Panc1 (cell line): ENCODE measurements around the gene SCRN1.

Experiments
- CTCF ChIP-seq: fragments of 450-650 bp; IDR thresholded peaks from 2 replicates; pipeline ENCODE4 v1.5.1; 2017; ENCODE audit warnings: mild to moderate bottlenecking
- POLR2AphosphoS5 ChIP-seq: IDR thresholded peaks from 2 replicates; pipeline ENCODE4 v1.6.1; 2012; ENCODE audit warnings: mild to moderate bottlenecking, low read depth, low read length, moderate library complexity
- REST ChIP-seq, 2 experiments: IDR thresholded peaks; 2 replicates each; pipeline ENCODE4 v1.6.1; 2011 to 2012; ENCODE audit warnings: low read depth in 2 of 2, control low read depth in 1 of 2, low read length in 1 of 2, mild to moderate bottlenecking in 1 of 2, moderate library complexity in 1 of 2; ENCODE audit not compliant: insufficient read depth in 1 of 2
- SIN3A ChIP-seq: IDR thresholded peaks from 2 replicates; pipeline ENCODE4 v1.6.1; 2012; ENCODE audit warnings: low read depth, mild to moderate bottlenecking, low read length, moderate library complexity, borderline replicate concordance; ENCODE audit not compliant: insufficient read depth

- TF ChIP-seq REST (IDR thresholded peaks at IDR 0.05; ENCODE audit: insufficient read depth in 1 of 2, low read depth in 2 of 2, low read length in 1 of 2) (no peak), CTCF (no peak), POLR2AphosphoS5 (no peak), SIN3A (no peak)
These were observed 66.5 kb downstream of the SCRN1 start for GRCh38 chr7:29922921-29923700.
